Activated CD4-positive, alpha-beta T cell treated with anti-CD3 and anti-CD28 coated beads for 1 hour (primary cell): Measurements from ENCODE around the gene PLS1.
"Not testable (repeated sequence)": the region's sequence is repeated elsewhere in the genome, so short reads cannot be mapped to it uniquely, and the experiment has no call there.

ENCODE experiments used
- DNase-seq: peaks from one replicate; pipeline ENCODE4 v3.0.0-alpha.2; 2020

Gene PLS1

GRCh38 chr3:142596726-142597088, 514 bp downstream of the PLS1 start:
- no peak for DNase-seq

DNA sequence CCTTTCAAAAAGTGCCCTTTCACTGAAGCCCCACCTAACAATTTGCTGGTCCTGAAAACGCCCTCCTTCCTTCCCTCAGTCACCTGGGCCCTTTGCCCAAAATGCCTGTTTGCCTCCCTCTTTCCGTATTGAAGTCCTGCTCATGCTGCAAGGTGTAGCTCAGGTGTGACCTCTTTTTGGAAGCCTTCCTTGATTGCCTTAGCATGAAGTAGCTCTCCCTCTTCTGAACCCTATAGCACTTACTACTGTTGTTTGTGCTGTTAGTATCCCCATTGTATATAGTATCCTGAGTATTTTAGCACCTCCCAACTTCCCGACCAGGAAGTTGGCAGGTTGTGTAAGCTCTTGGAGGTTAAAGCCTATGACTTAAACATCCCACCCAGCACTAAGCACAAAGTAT, 1.7 kb downstream of the PLS1 start:
- no peak for DNase-seq

DNA sequence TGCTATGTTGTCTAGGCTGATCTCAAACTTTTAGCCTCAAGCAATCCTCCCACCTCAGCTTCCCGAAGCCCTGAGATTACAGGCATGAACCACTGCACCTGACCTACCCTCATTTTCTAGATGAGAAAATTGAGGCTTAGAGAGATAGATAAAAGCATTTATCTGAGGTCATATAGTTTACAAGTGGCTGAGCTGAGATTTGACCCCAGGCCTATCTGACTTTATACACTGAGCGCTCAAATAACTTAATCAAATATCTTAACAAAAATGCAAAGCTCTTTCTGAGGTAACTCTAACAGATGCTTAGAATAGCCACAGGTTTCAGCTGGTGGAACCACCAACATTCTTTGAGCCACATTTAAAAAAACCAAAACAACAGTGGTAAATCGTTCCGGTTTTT, 5.5 kb downstream of the PLS1 start:
- no peak for DNase-seq

- DNase-seq = no peak
These were observed 6.6 kb downstream of the PLS1 start for GRCh38 chr3:142602619-142603385.

DNA sequence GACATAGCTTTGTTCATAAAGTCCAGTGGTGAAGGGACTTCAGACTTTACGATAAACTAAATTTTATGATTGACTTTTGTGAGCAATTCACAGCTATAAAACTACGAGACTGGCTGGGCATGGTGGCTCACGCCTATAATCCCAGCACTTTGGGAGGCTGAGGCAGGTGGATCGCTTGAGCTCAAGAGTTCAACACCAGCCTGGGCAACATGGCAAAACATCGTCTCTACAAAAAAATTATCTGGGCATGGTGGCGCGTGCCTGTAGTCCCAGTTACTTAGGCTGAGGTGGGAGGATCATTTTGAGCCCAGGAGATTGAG, 7.2 kb downstream of the PLS1 start:
- not testable (repeated sequence) for DNase-seq

DNA sequence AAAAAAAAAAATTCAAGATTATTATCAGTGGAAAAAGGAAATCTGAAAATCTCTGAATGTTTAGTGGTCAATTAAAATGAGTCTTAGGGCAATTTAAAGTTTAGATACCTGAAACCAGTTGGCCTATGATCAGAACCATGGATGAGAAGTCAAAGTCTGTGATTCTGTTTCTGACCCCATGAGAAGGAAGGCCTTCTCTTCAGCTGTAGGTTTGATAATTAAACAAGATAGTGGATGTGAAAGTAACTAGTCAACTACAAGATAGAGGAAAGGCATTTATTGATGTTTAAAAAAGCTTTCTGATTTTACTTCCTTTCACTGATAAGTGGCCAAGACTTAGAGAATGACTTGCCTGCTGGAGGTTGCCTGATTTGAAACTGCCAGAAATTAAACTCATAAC, 8.7 kb downstream of the PLS1 start:
- DNase-seq = no peak

GRCh38 chr3:142608631-142609030, 12.4 kb downstream of the PLS1 start:
- no peak for DNase-seq

GRCh38 chr3:142609136-142609535, 12.9 kb downstream of the PLS1 start:
- DNase-seq = no peak

- no peak for DNase-seq
These were observed 15.0 kb downstream of the PLS1 start for GRCh38 chr3:142611206-142611605.

- DNase-seq = no peak
These were observed 17.3 kb downstream of the PLS1 start for GRCh38 chr3:142613491-142613890.

GRCh38 chr3:142614059-142614626, 17.9 kb downstream of the PLS1 start:
- DNase-seq = no peak

GRCh38 chr3:142615171-142615570, 19.0 kb downstream of the PLS1 start:
- no peak for DNase-seq

- DNase-seq = no peak
These were observed 22.8 kb downstream of the PLS1 start for GRCh38 chr3:142618917-142619461.

GRCh38 chr3:142622405-142622804, 26.2 kb downstream of the PLS1 start:
- no peak for DNase-seq

- DNase-seq = no peak
These were observed 27.0 kb downstream of the PLS1 start for GRCh38 chr3:142623194-142623593.

GRCh38 chr3:142624341-142625152, 28.4 kb downstream of the PLS1 start:
- DNase-seq = no peak

GRCh38 chr3:142625153-142625440, 28.9 kb downstream of the PLS1 start:
- DNase-seq = no peak

DNA sequence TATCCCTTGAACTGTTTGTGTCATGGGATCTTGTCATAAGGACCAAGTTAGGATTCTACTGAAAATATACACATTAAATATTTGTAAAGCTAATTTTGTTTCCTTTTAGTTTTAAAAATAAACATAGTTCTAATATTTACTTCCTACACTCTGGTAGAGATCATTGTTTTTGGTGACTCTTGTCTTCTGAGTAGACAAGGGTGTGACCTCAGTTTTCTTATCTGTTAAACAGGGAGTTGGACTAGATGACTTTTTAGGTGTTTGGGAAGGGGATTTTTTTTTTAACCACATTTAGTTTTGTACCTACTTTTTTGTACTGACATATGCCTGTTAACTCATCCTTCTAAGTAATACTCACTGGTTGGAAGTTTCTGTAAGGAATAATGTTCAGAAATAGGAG, 30.8 kb downstream of the PLS1 start:
- DNase-seq = no peak

- DNase-seq = no peak
These were observed 32.6 kb downstream of the PLS1 start for GRCh38 chr3:142628801-142629200.

- DNase-seq = no peak
These were observed 36.9 kb downstream of the PLS1 start for GRCh38 chr3:142633073-142633472.

DNA sequence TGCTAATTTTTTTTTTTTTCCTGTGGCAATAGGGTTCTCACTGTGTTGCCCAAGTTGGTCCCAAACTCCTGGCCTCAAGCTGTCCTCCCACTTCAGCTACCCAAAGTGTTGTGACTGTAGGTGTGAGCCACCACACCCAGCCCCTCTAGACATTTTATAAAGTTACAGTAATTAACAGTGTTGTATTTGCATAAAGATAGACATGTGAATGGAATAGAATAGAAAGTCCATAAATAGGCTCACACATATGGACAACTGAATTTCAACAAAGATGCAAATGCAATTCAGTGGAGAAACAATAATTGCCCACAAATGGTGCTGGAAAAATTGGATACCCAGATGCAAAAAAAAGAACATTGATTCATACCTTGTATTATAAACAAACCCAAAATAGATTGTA, 39.9 kb downstream of the PLS1 start:
- no peak for DNase-seq

GRCh38 chr3:142636664-142637063, 40.5 kb downstream of the PLS1 start:
- no peak for DNase-seq

GRCh38 chr3:142638291-142638690, 42.1 kb downstream of the PLS1 start:
- no peak for DNase-seq

DNA sequence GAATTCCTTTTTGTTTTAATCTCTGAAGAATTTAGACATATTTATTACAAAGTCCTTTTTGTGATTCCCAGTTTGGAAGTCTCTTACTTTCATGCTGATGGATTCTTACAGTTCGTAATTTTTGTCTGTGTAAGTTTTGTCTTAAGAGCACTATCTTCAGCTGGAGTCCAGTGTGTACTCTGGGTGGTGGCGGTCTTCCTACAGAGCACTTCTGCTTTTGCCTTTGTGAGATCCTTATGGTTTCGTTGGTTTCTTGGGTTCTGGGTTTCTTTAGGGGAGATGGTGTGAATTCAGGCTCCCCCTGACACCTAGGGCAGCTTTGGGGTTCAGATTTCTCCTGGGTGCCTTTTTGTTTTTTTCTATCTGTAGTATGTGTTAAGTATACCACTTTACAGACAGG, 45.3 kb downstream of the PLS1 start:
- DNase-seq = no peak
